IPS-15b (cell line): ENCODE results near the gene LRRIQ3.

Source experiments
- H3K27me3 ChIP-seq: one replicate; pipeline ENCODE4 v1.6.1; 2013; ENCODE audit warnings: low read length; ENCODE audit not compliant: control insufficient read depth, insufficient read depth
- H3K36me3 ChIP-seq: one replicate; pipeline ENCODE4 v1.6.1; 2013; ENCODE audit warnings: low read length; ENCODE audit not compliant: control insufficient read depth, insufficient read depth
- H3K4me1 ChIP-seq: one replicate; pipeline ENCODE4 v1.6.1; 2013; ENCODE audit warnings: mild to moderate bottlenecking, low read length; ENCODE audit not compliant: control insufficient read depth, insufficient read depth
- H3K4me3 ChIP-seq: one replicate; pipeline ENCODE4 v1.5.1; 2013; ENCODE audit warnings: low read depth, low read length
- H3K9ac ChIP-seq: one replicate; pipeline ENCODE4 v1.6.1; 2013; ENCODE audit warnings: low read depth, mild to moderate bottlenecking, low read length
- H3K9me3 ChIP-seq: one replicate; pipeline ENCODE4 v1.6.1; 2013; ENCODE audit warnings: mild to moderate bottlenecking, low read length; ENCODE audit not compliant: control insufficient read depth, insufficient read depth

Gene LRRIQ3

DNA sequence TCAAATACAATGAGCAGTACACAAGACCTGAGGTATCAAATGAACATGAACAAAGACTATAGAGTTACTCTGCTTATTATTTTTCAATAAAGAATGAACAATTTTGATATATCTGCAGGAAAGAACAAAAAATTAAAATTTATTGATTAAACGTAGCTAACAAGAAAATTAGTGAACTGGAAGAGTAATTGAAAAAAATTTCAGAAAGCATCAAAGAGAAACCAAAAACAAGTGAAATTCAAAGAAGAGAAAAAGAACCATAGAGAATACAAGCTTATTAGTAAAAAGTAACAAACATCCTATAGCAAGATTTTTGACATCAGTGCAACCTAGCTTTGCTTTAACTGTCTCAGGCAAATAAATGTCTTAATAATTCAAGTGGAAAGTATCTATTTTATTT lies 106.6 kb downstream of the LRRIQ3 start:
- Histone ChIP-seq H3K9ac (no peak overlapping the region), H3K4me3 (no peak overlapping the region), H3K9me3 (no peaks in the 10 kb centered on the region), H3K4me1 (no peaks in the 10 kb centered on the region), H3K27me3 (no peaks in the 10 kb centered on the region), H3K36me3 (no peaks in the 10 kb centered on the region)

DNA sequence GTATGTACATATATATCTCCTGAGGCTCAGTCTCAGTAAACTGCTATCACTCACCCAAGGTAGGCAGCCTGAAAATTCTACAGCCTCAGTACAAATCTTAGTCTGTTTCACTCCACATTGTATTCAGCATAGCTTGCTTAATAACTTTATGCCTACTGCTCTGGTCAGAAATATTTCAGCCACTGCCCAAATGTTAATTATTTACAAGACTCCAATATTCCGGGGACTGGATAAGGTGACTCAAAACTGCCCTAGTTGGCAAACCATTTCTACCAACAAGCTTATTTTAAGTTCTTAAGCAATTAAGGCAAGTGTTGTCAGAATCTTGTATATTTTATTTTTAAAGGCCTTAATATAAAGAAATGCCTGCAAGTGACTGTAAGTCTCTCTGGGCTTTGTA lies 114.8 kb downstream of the LRRIQ3 start:
- no peak overlapping the region for H3K4me3 ChIP-seq
- H3K9me3 ChIP-seq, result no peaks in the 10 kb centered on the region
- no peaks in the 10 kb centered on the region for H3K4me1 ChIP-seq
- no peaks in the 10 kb centered on the region for H3K36me3 ChIP-seq
- H3K9ac ChIP-seq, result no peak overlapping the region
- H3K27me3 ChIP-seq, result no peaks in the 10 kb centered on the region

DNA sequence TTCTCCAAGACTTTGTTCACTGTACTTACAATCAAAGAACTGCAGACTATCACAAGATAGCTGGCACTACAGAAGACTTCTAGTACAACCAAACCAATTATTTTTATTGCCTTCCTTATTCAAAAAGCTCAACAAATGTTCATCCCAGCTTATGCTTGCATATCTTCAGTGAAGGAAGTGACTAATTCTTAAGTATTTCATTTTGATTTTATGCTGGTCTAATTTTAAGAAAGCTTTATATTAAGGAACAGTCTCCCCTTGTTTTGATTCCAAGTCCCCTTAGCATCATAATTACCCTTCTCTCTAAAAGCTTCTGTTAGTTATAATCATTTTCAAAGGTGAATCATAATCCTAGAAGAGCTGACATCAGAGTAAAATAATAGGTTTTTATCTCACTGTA lies 132.9 kb downstream of the LRRIQ3 start:
- H3K36me3 ChIP-seq, result no peaks in the 10 kb centered on the region
- no peak overlapping the region for H3K9ac ChIP-seq
- H3K4me3 ChIP-seq, result no peak overlapping the region
- H3K27me3 ChIP-seq, result no peaks in the 10 kb centered on the region
- H3K9me3 ChIP-seq, result no peaks in the 10 kb centered on the region
- no peaks in the 10 kb centered on the region for H3K4me1 ChIP-seq

GRCh38 chr1:74057719-74058118 lies 140.3 kb downstream of the LRRIQ3 start:
- no peaks in the 10 kb centered on the region for H3K36me3 ChIP-seq
- no peaks in the 10 kb centered on the region for H3K9me3 ChIP-seq
- H3K4me1 ChIP-seq, result no peaks in the 10 kb centered on the region
- no peaks in the 10 kb centered on the region for H3K27me3 ChIP-seq
- H3K9ac ChIP-seq, result no peak overlapping the region
- H3K4me3 ChIP-seq, result no peak overlapping the region

DNA sequence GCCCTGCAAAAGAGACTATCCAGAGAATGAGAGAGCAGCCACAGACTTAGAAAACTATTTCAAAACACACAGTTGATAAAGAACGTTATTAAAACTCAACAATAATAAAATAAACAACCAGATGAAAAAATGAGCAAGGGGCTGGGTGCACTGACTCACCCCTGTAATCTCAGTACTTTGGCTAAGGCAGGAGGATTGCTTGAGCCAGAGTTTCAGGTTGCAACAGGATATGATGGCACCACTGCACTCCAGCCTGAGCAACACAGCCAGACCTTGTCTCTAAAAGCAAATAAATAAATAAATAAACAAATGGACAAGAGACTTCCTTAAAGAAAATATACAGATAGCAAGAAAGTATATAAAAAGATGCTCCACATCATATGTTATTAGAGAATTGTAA lies 144.6 kb downstream of the LRRIQ3 start:
- no peak overlapping the region for H3K4me3 ChIP-seq
- no peaks in the 10 kb centered on the region for H3K9me3 ChIP-seq
- no peaks in the 10 kb centered on the region for H3K36me3 ChIP-seq
- no peaks in the 10 kb centered on the region for H3K27me3 ChIP-seq
- no peaks in the 10 kb centered on the region for H3K4me1 ChIP-seq
- H3K9ac ChIP-seq, result no peak overlapping the region

GRCh38 chr1:74050386-74050785 lies 147.6 kb downstream of the LRRIQ3 start:
- no peak overlapping the region for H3K4me3 ChIP-seq
- H3K9me3 ChIP-seq, result no peaks in the 10 kb centered on the region
- no peaks in the 10 kb centered on the region for H3K27me3 ChIP-seq
- no peak overlapping the region for H3K9ac ChIP-seq
- H3K36me3 ChIP-seq, result no peaks in the 10 kb centered on the region
- no peaks in the 10 kb centered on the region for H3K4me1 ChIP-seq

DNA sequence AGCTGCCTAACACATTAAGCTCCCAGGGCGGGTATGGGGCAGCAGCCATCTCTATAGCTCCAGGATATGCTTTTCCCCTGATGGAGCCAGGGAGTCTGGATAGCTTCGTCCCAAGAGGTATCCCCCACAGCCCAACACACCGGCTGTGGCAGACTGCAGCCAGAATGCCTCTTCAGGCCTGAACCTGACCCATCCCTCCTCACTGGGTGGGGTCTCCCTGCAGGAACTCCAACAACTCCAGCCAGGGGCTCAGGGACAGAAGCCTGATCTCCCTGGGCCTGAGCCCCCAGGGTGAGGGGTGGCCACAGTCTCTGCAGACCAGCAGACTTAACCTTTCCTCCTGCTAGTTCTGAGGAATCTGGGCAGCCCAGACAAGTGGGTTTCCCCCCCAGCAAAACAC lies 159.9 kb downstream of the LRRIQ3 start:
- no peaks in the 10 kb centered on the region for H3K4me1 ChIP-seq
- no peak overlapping the region for H3K9ac ChIP-seq
- no peak overlapping the region for H3K4me3 ChIP-seq
- peaks cover 2% of the 10 kb centered on the region for H3K36me3 ChIP-seq
- H3K27me3 ChIP-seq, result no peaks in the 10 kb centered on the region
- no peaks in the 10 kb centered on the region for H3K9me3 ChIP-seq

DNA sequence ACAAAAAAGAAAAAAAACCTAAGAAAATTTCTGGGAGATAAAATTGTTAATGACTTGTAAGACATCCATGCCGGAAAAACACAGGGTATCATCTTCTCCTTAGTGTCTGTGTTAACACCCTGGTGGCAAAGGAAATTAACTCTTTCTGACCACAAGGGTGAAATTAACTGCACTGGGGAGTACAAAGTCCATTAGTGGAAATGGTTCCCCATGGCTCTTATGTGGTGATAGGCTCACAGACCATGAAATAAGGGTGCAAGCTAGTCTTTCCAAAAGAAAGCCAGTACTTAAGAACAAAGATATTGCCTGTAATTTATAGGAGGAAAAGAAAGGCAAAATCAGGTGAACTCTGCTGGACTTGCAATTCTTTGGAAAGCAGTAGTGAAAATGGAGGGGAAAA lies 185.4 kb downstream of the LRRIQ3 start:
- Histone ChIP-seq H3K4me1 (no peaks in the 10 kb centered on the region), H3K9me3 (no peaks in the 10 kb centered on the region)

GRCh38 chr1:74011736-74012135 lies 186.2 kb downstream of the LRRIQ3 start:
- Histone ChIP-seq H3K4me3 (no peak overlapping the region), H3K9ac (no peak overlapping the region), H3K9me3 (no peaks in the 10 kb centered on the region), H3K27me3 (no peaks in the 10 kb centered on the region), H3K36me3 (no peaks in the 10 kb centered on the region), H3K4me1 (no peaks in the 10 kb centered on the region)

More for the DNA sequence above, 185.4 kb downstream of the LRRIQ3 start:
- Histone ChIP-seq H3K4me3 (no peak overlapping the region), H3K9ac (no peak overlapping the region), H3K36me3 (no peaks in the 10 kb centered on the region), H3K27me3 (no peaks in the 10 kb centered on the region)

DNA sequence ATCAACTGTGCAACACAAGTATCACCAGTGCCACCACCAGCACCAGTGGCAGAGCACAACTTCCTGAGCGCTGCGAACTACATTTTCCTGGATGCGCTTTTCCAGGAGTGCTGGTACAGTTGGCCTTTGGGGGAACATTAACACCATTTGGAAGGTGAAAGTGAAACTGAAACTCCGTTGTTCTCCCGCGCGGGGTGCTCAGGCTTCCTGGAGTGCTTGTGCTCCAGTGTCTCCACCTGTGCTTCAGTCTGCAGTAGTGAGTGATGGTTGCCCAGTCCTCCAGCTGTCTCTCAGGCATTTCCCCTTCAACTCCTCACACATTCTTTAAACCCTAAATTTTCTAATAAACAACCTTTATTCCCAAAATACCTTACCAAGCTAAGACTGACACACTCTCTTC lies 187.8 kb downstream of the LRRIQ3 start:
- H3K27me3 ChIP-seq, result no peaks in the 10 kb centered on the region
- no peaks in the 10 kb centered on the region for H3K9me3 ChIP-seq
- no peak overlapping the region for H3K9ac ChIP-seq
- H3K4me1 ChIP-seq, result no peaks in the 10 kb centered on the region
- H3K4me3 ChIP-seq, result no peak overlapping the region
- no peaks in the 10 kb centered on the region for H3K36me3 ChIP-seq

GRCh38 chr1:74005533-74005932 lies 192.4 kb downstream of the LRRIQ3 start:
- Histone ChIP-seq H3K9me3 (no peaks in the 10 kb centered on the region), H3K4me1 (no peaks in the 10 kb centered on the region), H3K27me3 (no peaks in the 10 kb centered on the region), H3K4me3 (no peak overlapping the region), H3K9ac (no peak overlapping the region), H3K36me3 (no peaks in the 10 kb centered on the region)

DNA sequence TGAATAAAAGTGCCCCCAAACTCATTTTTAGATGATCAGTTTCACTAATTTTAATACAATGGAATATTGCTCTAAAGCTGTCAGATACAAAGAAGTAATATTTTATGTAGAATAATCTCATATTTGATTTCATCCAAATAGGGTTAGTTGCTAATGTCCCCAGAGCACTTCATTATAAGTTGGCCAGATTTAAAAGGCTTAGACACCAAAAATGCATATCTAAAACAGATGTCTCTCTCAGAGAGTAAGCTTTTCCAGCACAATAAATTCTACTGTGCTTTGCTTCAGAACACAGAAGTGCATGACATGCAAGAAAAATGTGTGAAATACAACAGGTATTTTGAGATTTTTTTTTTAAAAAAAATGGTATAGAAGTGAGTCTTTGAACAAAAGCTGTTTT lies 194.2 kb downstream of the LRRIQ3 start:
- H3K9ac ChIP-seq, result no peak overlapping the region
- no peak overlapping the region for H3K4me3 ChIP-seq
- no peaks in the 10 kb centered on the region for H3K27me3 ChIP-seq
- H3K36me3 ChIP-seq, result no peaks in the 10 kb centered on the region
- H3K4me1 ChIP-seq, result no peaks in the 10 kb centered on the region
- no peaks in the 10 kb centered on the region for H3K9me3 ChIP-seq
